Panc1 (cell line): Measurements from ENCODE around the gene MPPE1. TPM values are rescaled to one million over a fixed set of nuclear protein-coding genes. Genes with fewer than 3 reads are reported as not detected.
"Not testable (repeated sequence)": the region's sequence is repeated elsewhere in the genome, so short reads cannot be mapped to it uniquely, and the experiment has no call there.

Source experiments
- ATAC-seq: fragments of 200-7000 bp; cut with Tn5 transposase; 2 replicates; pipeline ENCODE4 v1.9.1; 2020; ENCODE audit warnings: mild to moderate bottlenecking, moderate library complexity
- BruUV-seq: library from RNA; stranded (reverse); fragments of 400-500 nt; replicated peaks from 2 replicates; lab custom pipeline; 2021; lab: Mats Ljungman, UMichigan
- CTCF ChIA-PET: fragments of 300-600 bp; sonication (Branson Sonifier 250); formaldehyde crosslinking; loops from one replicate; lab custom pipeline; 2022; ENCODE audit warnings: antibody characterized with exemption; lab: Charles Lee
- POLR2A ChIA-PET: fragments of 300-600 bp; sonication (Branson Sonifier 250); formaldehyde crosslinking; loops from one replicate; lab custom pipeline; 2022; ENCODE audit warnings: antibody characterized with exemption; lab: Charles Lee
- DNase-seq: peaks from one replicate; pipeline ENCODE4 v3.0.0-alpha.2; 2010; ENCODE audit warnings: low read depth, low spot score
- H3K27ac ChIP-seq: 2 replicates; pipeline ENCODE4 v1.5.1; 2011; ENCODE audit warnings: mild to moderate bottlenecking, low read length, inconsistent platforms
- H3K27me3 ChIP-seq: fragments of 200-500 bp; sonication (Bioruptor generic); 2 replicates; pipeline ENCODE4 v1.6.0; 2014; ENCODE audit warnings: low read length, inconsistent platforms; ENCODE audit not compliant: control insufficient read depth, insufficient read depth
- H3K36me3 ChIP-seq: fragments of 200-500 bp; sonication (Bioruptor generic); 2 replicates; pipeline ENCODE4 v1.5.1; 2014; ENCODE audit warnings: inconsistent platforms, mild to moderate bottlenecking, low read length, moderate library complexity; ENCODE audit not compliant: control insufficient read depth, insufficient read depth
- H3K4me1 ChIP-seq: 2 replicates; pipeline ENCODE4 v1.5.1; 2011; ENCODE audit warnings: inconsistent platforms, mild to moderate bottlenecking, low read length, moderate library complexity; ENCODE audit not compliant: control insufficient read depth, insufficient read depth
- H3K4me3 ChIP-seq, 2 experiments: 2 replicates each; pipeline ENCODE4 v1.5.1; 2011 to 2012; ENCODE audit warnings: low read depth in 2 of 2, low read length in 2 of 2, mild to moderate bottlenecking in 2 of 2, inconsistent platforms in 1 of 2, moderate library complexity in 1 of 2
- H3K9me3 ChIP-seq: fragments of 200-500 bp; sonication (Bioruptor generic); 2 replicates; pipeline ENCODE4 v1.5.1; 2014; ENCODE audit warnings: low read depth, mild to moderate bottlenecking, inconsistent platforms, low read length, moderate library complexity; ENCODE audit not compliant: control insufficient read depth, insufficient read depth
- POLR2AphosphoS5 ChIP-seq: IDR thresholded peaks from 2 replicates; pipeline ENCODE4 v1.6.1; 2012; ENCODE audit warnings: mild to moderate bottlenecking, low read depth, low read length, moderate library complexity
- SIN3A ChIP-seq: IDR thresholded peaks from 2 replicates; pipeline ENCODE4 v1.6.1; 2012; ENCODE audit warnings: low read depth, mild to moderate bottlenecking, low read length, moderate library complexity, borderline replicate concordance; ENCODE audit not compliant: insufficient read depth
- TCF7L2 ChIP-seq: IDR thresholded peaks from 2 replicates; pipeline ENCODE4 v1.6.1; 2011; ENCODE audit warnings: mild to moderate bottlenecking, low read depth, low read length, inconsistent platforms
- in situ Hi-C: cut with HindIII; loops from 2 replicates; pipeline ENCODE4 v1.10.0; 2016; ENCODE audit warnings: low sequenced_read_pairs, low pct_unique_long_range_greater_than_20kb
- intact Hi-C: fragments of 100-400 bp; cut with micrococcal nuclease; formaldehyde crosslinking; loops from one replicate; pipeline ENCODE4 v1.10.0; 2022; ENCODE audit not compliant: unreplicated experiment
- total RNA-seq: library from RNA; stranded (reverse); gene quantifications from one replicate; pipeline ENCODE4 v1.2.1, GENCODE V29; 2021; ENCODE audit not compliant: unreplicated experiment
- TF ChIP-seq, protein P1 (sequence below), 2 experiments: IDR thresholded peaks; 2 replicates each; pipeline ENCODE4 v1.6.1; 2011 to 2012; ENCODE audit warnings: low read depth in 2 of 2, control low read depth in 1 of 2, low read length in 1 of 2, mild to moderate bottlenecking in 1 of 2, moderate library complexity in 1 of 2; ENCODE audit not compliant: insufficient read depth in 1 of 2
- TF ChIP-seq, protein P2 (sequence below): fragments of 450-650 bp; IDR thresholded peaks from 2 replicates; pipeline ENCODE4 v1.5.1; 2017; ENCODE audit warnings: mild to moderate bottlenecking

MPPE1 gene
- total RNA-seq, 1 experiment from 2014 or later = 37.1 TPM

DNA sequence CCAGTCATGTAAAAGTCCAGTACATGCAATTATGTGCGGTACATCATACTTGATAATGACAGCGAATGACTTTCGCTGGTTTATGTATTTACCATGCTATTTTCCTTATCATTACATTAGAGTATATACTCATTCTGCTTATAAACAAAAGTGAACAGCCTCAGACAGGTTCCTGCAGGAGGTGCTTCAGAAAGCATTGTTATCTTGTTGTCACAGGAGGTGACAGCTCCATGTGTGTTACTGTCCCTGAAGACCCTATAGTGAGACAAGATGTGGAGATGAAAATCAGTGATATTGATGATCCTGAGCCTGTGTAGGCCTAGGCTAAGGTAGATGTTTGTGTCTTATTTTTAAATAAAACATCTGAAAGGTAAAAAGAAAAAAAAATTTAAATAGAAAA is 15.3 kb upstream of the MPPE1 start:
- POLR2A ChIA-PET = no interaction called here
- CTCF ChIA-PET = no interaction called here
- H3K9me3 ChIP-seq = no peaks in the 10 kb centered on the region
- no TSS peak for BruUV-seq
- intact Hi-C loops (no loop called here), in situ Hi-C loops (loop anchor here (25.0 kb wide), 1 partner anchor 89 kb away; no protein-coding TSS in a partner anchor)
- no peaks in the 10 kb centered on the region for H3K4me1 ChIP-seq
- DNase-seq (no peak), ATAC-seq (no peak)
- no peaks in the 10 kb centered on the region for H3K36me3 ChIP-seq
- TF ChIP-seq, protein P1, sequence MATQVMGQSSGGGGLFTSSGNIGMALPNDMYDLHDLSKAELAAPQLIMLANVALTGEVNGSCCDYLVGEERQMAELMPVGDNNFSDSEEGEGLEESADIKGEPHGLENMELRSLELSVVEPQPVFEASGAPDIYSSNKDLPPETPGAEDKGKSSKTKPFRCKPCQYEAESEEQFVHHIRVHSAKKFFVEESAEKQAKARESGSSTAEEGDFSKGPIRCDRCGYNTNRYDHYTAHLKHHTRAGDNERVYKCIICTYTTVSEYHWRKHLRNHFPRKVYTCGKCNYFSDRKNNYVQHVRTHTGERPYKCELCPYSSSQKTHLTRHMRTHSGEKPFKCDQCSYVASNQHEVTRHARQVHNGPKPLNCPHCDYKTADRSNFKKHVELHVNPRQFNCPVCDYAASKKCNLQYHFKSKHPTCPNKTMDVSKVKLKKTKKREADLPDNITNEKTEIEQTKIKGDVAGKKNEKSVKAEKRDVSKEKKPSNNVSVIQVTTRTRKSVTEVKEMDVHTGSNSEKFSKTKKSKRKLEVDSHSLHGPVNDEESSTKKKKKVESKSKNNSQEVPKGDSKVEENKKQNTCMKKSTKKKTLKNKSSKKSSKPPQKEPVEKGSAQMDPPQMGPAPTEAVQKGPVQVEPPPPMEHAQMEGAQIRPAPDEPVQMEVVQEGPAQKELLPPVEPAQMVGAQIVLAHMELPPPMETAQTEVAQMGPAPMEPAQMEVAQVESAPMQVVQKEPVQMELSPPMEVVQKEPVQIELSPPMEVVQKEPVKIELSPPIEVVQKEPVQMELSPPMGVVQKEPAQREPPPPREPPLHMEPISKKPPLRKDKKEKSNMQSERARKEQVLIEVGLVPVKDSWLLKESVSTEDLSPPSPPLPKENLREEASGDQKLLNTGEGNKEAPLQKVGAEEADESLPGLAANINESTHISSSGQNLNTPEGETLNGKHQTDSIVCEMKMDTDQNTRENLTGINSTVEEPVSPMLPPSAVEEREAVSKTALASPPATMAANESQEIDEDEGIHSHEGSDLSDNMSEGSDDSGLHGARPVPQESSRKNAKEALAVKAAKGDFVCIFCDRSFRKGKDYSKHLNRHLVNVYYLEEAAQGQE (IDR thresholded peaks at IDR 0.05; ENCODE audit: insufficient read depth in 1 of 2, low read depth in 2 of 2, low read length in 1 of 2) = no peak
- TF ChIP-seq POLR2AphosphoS5 (no peak), TCF7L2 (no peak), SIN3A (no peak)
- TF ChIP-seq, protein P2, sequence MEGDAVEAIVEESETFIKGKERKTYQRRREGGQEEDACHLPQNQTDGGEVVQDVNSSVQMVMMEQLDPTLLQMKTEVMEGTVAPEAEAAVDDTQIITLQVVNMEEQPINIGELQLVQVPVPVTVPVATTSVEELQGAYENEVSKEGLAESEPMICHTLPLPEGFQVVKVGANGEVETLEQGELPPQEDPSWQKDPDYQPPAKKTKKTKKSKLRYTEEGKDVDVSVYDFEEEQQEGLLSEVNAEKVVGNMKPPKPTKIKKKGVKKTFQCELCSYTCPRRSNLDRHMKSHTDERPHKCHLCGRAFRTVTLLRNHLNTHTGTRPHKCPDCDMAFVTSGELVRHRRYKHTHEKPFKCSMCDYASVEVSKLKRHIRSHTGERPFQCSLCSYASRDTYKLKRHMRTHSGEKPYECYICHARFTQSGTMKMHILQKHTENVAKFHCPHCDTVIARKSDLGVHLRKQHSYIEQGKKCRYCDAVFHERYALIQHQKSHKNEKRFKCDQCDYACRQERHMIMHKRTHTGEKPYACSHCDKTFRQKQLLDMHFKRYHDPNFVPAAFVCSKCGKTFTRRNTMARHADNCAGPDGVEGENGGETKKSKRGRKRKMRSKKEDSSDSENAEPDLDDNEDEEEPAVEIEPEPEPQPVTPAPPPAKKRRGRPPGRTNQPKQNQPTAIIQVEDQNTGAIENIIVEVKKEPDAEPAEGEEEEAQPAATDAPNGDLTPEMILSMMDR = no peak
- H3K4me3 ChIP-seq = no peak overlapping the region
- no peaks in the 10 kb centered on the region for H3K27me3 ChIP-seq
- H3K27ac ChIP-seq = no peak overlapping the region

DNA sequence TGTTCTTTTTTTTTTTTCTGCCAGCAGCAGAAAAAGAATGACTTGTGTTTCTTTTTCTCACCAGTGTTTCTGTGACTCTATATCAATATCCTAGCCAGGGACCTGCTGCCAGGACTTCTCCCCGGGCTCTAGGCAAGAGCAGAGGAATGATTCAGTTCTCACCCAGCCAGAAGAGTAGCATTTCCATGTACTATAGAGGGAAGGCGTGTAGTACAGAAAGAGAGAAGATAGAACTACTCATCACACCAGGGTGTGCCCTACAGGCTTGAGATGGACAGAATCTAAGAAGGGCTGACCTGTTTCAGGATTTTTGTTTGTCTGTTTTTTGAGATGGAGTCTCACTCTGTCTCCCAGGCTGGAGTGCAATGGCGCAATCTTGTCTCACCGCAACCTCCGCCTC is 11.4 kb upstream of the MPPE1 start:
- intact Hi-C loops, BruUV-seq, ATAC-seq, H3K27ac ChIP-seq, H3K36me3 ChIP-seq, DNase-seq, H3K4me1 ChIP-seq, CTCF ChIA-PET, H3K27me3 ChIP-seq, H3K4me3 ChIP-seq, POLR2A ChIA-PET, H3K9me3 ChIP-seq: not testable (repeated sequence)
- in situ Hi-C loops = loop anchor here (25.0 kb wide), 1 partner anchor 93 kb away; no protein-coding TSS in a partner anchor

- H3K4me1 ChIP-seq, BruUV-seq, H3K27me3 ChIP-seq, H3K36me3 ChIP-seq, intact Hi-C loops, ATAC-seq, CTCF ChIA-PET, DNase-seq, H3K27ac ChIP-seq, H3K4me3 ChIP-seq, H3K9me3 ChIP-seq, POLR2A ChIA-PET: not testable (repeated sequence)
- in situ Hi-C loops = loop anchor here (25.0 kb wide), 1 partner anchor 95 kb away; no protein-coding TSS in a partner anchor
These were observed 8.8 kb upstream of the MPPE1 start for GRCh38 chr18:11916880-11917279.
